ENCODE data around the gene SNTA1. TPM values are rescaled to one million over a fixed set of nuclear protein-coding genes. Genes with fewer than 3 reads are reported as not detected.
"Not testable (repeated sequence)": the region's sequence is repeated elsewhere in the genome, so short reads cannot be mapped to it uniquely, and the experiment has no call there.

The SNTA1 gene
- total and polyA plus RNA-seq, 2 donors (not counting 1 experiment from before 2014, with no cell fraction given) = 17.2 to 46.6 TPM

GRCh38 chr20:33441142-33441955 lies 2.2 kb downstream of the SNTA1 start:
- Histone ChIP-seq H3K9me3 (ENCODE audit: control insufficient read depth, insufficient read depth, low read depth, low read length) (no peaks in the 10 kb centered on the region), H3K4me3 (replicated peaks in 1 of 4; ENCODE audit: control extremely low read depth in 1 of 4, insufficient read depth in 1 of 4, low read depth in 3 of 4, low read length in 4 of 4) (no peak overlapping the region), H3K4me2 (ENCODE audit: extremely low read depth, insufficient read depth, low read length) (no peak overlapping the region), H2AFZ (ENCODE audit: low read length) (no peak overlapping the region), H3K79me2 (ENCODE audit: control insufficient read depth, insufficient read depth, low read length) (no peaks in the 10 kb centered on the region), H3K36me3 (ENCODE audit: control insufficient read depth, insufficient read depth, low read length) (no peaks in the 10 kb centered on the region), H3K9ac (ENCODE audit: insufficient read depth, low read length) (no peak overlapping the region), H3K4me1 (ENCODE audit: control insufficient read depth, extremely low read depth, insufficient read depth, low read length) (peaks cover 8% of the 10 kb centered on the region), H3K27me3 (ENCODE audit: control insufficient read depth, insufficient read depth, low read length) (no peaks in the 10 kb centered on the region), H4K20me1 (ENCODE audit: control insufficient read depth, extremely low read depth, insufficient read depth, low read length) (no peaks in the 10 kb centered on the region), H3K27ac (ENCODE audit: insufficient read depth, low read length) (no peak overlapping the region)
- TF ChIP-seq EZH2 (IDR thresholded peaks at IDR 0.05; ENCODE audit: low read length, missing control alignments) = no peak
- TF ChIP-seq, protein P1, sequence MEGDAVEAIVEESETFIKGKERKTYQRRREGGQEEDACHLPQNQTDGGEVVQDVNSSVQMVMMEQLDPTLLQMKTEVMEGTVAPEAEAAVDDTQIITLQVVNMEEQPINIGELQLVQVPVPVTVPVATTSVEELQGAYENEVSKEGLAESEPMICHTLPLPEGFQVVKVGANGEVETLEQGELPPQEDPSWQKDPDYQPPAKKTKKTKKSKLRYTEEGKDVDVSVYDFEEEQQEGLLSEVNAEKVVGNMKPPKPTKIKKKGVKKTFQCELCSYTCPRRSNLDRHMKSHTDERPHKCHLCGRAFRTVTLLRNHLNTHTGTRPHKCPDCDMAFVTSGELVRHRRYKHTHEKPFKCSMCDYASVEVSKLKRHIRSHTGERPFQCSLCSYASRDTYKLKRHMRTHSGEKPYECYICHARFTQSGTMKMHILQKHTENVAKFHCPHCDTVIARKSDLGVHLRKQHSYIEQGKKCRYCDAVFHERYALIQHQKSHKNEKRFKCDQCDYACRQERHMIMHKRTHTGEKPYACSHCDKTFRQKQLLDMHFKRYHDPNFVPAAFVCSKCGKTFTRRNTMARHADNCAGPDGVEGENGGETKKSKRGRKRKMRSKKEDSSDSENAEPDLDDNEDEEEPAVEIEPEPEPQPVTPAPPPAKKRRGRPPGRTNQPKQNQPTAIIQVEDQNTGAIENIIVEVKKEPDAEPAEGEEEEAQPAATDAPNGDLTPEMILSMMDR (conservative IDR thresholded peaks at IDR 0.05 in 1 of 2, IDR thresholded peaks at IDR 0.05 in 1 of 2; ENCODE audit: low read depth in 1 of 2, low read length in 2 of 2) = no peak
- DNase-seq (ENCODE audit: low read depth in 2 of 2) = no peak

DNA sequence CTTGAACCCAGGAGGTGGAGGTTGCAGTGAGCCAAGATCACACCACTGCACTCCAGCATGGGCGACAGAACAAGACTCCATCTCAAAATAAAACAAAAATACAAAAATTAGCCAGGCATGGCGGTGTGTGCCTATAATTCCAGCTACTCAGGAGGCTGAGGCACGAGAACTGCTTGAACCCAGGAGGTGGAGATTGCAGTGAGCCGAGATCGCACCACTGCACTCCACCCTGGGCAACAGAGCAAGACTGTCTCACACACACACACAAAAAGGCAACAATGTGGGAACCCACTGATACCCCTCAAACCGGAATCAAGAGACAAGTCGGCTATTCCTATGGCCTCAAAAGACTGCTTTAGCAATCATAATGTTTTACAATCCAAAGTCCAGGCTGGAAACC lies 3.0 kb downstream of the SNTA1 start:
- H3K27me3 ChIP-seq (ENCODE audit: control insufficient read depth, insufficient read depth, low read length); H3K4me2 ChIP-seq (ENCODE audit: extremely low read depth, insufficient read depth, low read length); H3K36me3 ChIP-seq (ENCODE audit: control insufficient read depth, insufficient read depth, low read length); H4K20me1 ChIP-seq (ENCODE audit: control insufficient read depth, extremely low read depth, insufficient read depth, low read length); H3K27ac ChIP-seq (ENCODE audit: insufficient read depth, low read length); H3K4me3 ChIP-seq (replicated peaks in 1 of 4; ENCODE audit: control extremely low read depth in 1 of 4, insufficient read depth in 1 of 4, low read depth in 3 of 4, low read length in 4 of 4); H3K4me1 ChIP-seq (ENCODE audit: control insufficient read depth, extremely low read depth, insufficient read depth, low read length); H2AFZ ChIP-seq (ENCODE audit: low read length); H3K9me3 ChIP-seq (ENCODE audit: control insufficient read depth, insufficient read depth, low read depth, low read length); H3K9ac ChIP-seq (ENCODE audit: insufficient read depth, low read length); DNase-seq (ENCODE audit: low read depth in 2 of 2); H3K79me2 ChIP-seq (ENCODE audit: control insufficient read depth, insufficient read depth, low read length): not testable (repeated sequence)

- H3K4me3 ChIP-seq (replicated peaks in 1 of 4; ENCODE audit: control extremely low read depth in 1 of 4, insufficient read depth in 1 of 4, low read depth in 3 of 4, low read length in 4 of 4) = no peak overlapping the region
- H3K9me3 ChIP-seq (ENCODE audit: control insufficient read depth, insufficient read depth, low read depth, low read length) = no peaks in the 10 kb centered on the region
- H4K20me1 ChIP-seq (ENCODE audit: control insufficient read depth, extremely low read depth, insufficient read depth, low read length) = no peaks in the 10 kb centered on the region
- no peaks in the 10 kb centered on the region for H3K79me2 ChIP-seq (ENCODE audit: control insufficient read depth, insufficient read depth, low read length)
- no peak overlapping the region for H3K9ac ChIP-seq (ENCODE audit: insufficient read depth, low read length)
- H3K27ac ChIP-seq (ENCODE audit: insufficient read depth, low read length) = no peak overlapping the region
- no peaks in the 10 kb centered on the region for H3K36me3 ChIP-seq (ENCODE audit: control insufficient read depth, insufficient read depth, low read length)
- no peak for DNase-seq (ENCODE audit: low read depth in 2 of 2)
- TF ChIP-seq, protein P1 (conservative IDR thresholded peaks at IDR 0.05 in 1 of 2, IDR thresholded peaks at IDR 0.05 in 1 of 2; ENCODE audit: low read depth in 1 of 2, low read length in 2 of 2) = no peak
- no peak for TF ChIP-seq EZH2 (IDR thresholded peaks at IDR 0.05; ENCODE audit: low read length, missing control alignments)
- no peak overlapping the region for H2AFZ ChIP-seq (ENCODE audit: low read length)
- H3K4me1 ChIP-seq (ENCODE audit: control insufficient read depth, extremely low read depth, insufficient read depth, low read length) = peaks cover 8% of the 10 kb centered on the region
- H3K27me3 ChIP-seq (ENCODE audit: control insufficient read depth, insufficient read depth, low read length) = no peaks in the 10 kb centered on the region
- H3K4me2 ChIP-seq (ENCODE audit: extremely low read depth, insufficient read depth, low read length) = no peak overlapping the region
These were observed 5.1 kb downstream of the SNTA1 start for GRCh38 chr20:33438481-33438880.
